Duodenal mucosa (tissue), 2 donors: Measurements from ENCODE around the gene TBC1D12.
"Not testable (repeated sequence)": the region's sequence is repeated elsewhere in the genome, so short reads cannot be mapped to it uniquely, and the experiment has no call there.

Experiments used
- H3K27ac ChIP-seq: one replicate; pipeline ENCODE4 v1.7.0; 2013; ENCODE audit warnings: low read depth, low read length
- H3K27me3 ChIP-seq, 2 donors: one replicate each; pipeline ENCODE4 v1.7.0; 2013; ENCODE audit warnings: low read length in 2 of 2, control low read depth in 1 of 2; ENCODE audit not compliant: insufficient read depth in 2 of 2, control insufficient read depth in 1 of 2
- H3K36me3 ChIP-seq, 2 donors: one replicate each; pipeline ENCODE4 v1.7.0; 2013; ENCODE audit warnings: low read length in 2 of 2, control low read depth in 1 of 2; ENCODE audit not compliant: insufficient read depth in 2 of 2, control insufficient read depth in 1 of 2
- H3K4me1 ChIP-seq, 2 donors: one replicate each; pipeline ENCODE4 v1.7.0; 2013; ENCODE audit warnings: low read length in 2 of 2, control low read depth in 1 of 2; ENCODE audit not compliant: insufficient read depth in 2 of 2, control insufficient read depth in 1 of 2
- H3K4me3 ChIP-seq, 2 donors: one replicate each; pipeline ENCODE4 v1.7.0; 2013; ENCODE audit warnings: low read length in 2 of 2, low read depth in 1 of 2
- H3K9ac ChIP-seq, 2 donors: one replicate each; pipeline ENCODE4 v1.7.0; 2013; ENCODE audit warnings: low read length in 2 of 2, low read depth in 1 of 2
- H3K9me3 ChIP-seq, 2 donors: one replicate each; pipeline ENCODE4 v1.7.0; 2013; ENCODE audit warnings: low read length in 2 of 2, control low read depth in 1 of 2; ENCODE audit not compliant: control insufficient read depth in 1 of 2

TBC1D12 gene

GRCh38 chr10:94524146-94524545, 121.8 kb downstream of the TBC1D12 start:
- Histone ChIP-seq H3K27ac (no peak overlapping the region), H3K9ac (no peak overlapping the region), H3K27me3 (no peaks in the 10 kb centered on the region), H3K36me3 (peaks cover 0 to 4% of the 10 kb centered on the region in 2 donors), H3K4me3 (no peak overlapping the region), H3K9me3 (no peaks in the 10 kb centered on the region), H3K4me1 (no peaks in the 10 kb centered on the region)

GRCh38 chr10:94524711-94525110, 122.4 kb downstream of the TBC1D12 start:
- Histone ChIP-seq H3K4me3 (no peak overlapping the region), H3K36me3 (peaks cover 0 to 4% of the 10 kb centered on the region in 2 donors), H3K9ac (no peak overlapping the region), H3K4me1 (no peaks in the 10 kb centered on the region), H3K27ac (no peak overlapping the region), H3K9me3 (no peaks in the 10 kb centered on the region), H3K27me3 (no peaks in the 10 kb centered on the region)

GRCh38 chr10:94531550-94531949, 129.2 kb downstream of the TBC1D12 start:
- H3K27ac ChIP-seq, H3K4me1 ChIP-seq, H3K9ac ChIP-seq, H3K36me3 ChIP-seq, H3K9me3 ChIP-seq, H3K4me3 ChIP-seq, H3K27me3 ChIP-seq: not testable (repeated sequence)

GRCh38 chr10:94533027-94533426, 130.7 kb downstream of the TBC1D12 start:
- H3K9ac ChIP-seq: no peak overlapping the region
- H3K27ac ChIP-seq: no peak overlapping the region
- no peaks in the 10 kb centered on the region for H3K9me3 ChIP-seq
- peaks cover 6 to 9% of the 10 kb centered on the region in 2 donors for H3K36me3 ChIP-seq
- no peaks in the 10 kb centered on the region for H3K27me3 ChIP-seq
- no peak overlapping the region for H3K4me3 ChIP-seq
- no peaks in the 10 kb centered on the region for H3K4me1 ChIP-seq

GRCh38 chr10:94542282-94542681, 139.9 kb downstream of the TBC1D12 start:
- not testable (repeated sequence) for H3K36me3 ChIP-seq, H3K4me3 ChIP-seq, H3K9me3 ChIP-seq, H3K9ac ChIP-seq, H3K27me3 ChIP-seq, H3K27ac ChIP-seq
- peaks cover 7 to 17% of the 10 kb centered on the region in 2 donors for H3K4me1 ChIP-seq

GRCh38 chr10:94545391-94546048, 143.2 kb downstream of the TBC1D12 start, which contains the start of gene HELLS:
TSS of gene HELLS (plus strand) at chr10:94545788. CDS start at chr10:94545922, 134 bp downstream.
- H3K4me3 ChIP-seq: peak within 1 kb of the TSS; percentile 83 to 94
- H3K36me3 ChIP-seq: no peaks in the 10 kb centered on the region
- peaks cover 7 to 17% of the 10 kb centered on the region in 2 donors for H3K4me1 ChIP-seq
- no peaks in the 10 kb centered on the region for H3K9me3 ChIP-seq
- H3K27ac ChIP-seq: peak within 1 kb of the TSS; percentile 36
- no peaks in the 10 kb centered on the region for H3K27me3 ChIP-seq
- peak within 1 kb of the TSS; percentile 65 to 69 for H3K9ac ChIP-seq

GRCh38 chr10:94546049-94546900, 143.9 kb downstream of the TBC1D12 start:
- H3K27ac ChIP-seq: no peak overlapping the region
- H3K36me3 ChIP-seq: no peaks in the 10 kb centered on the region
- peak overlapping the region; percentile 83 to 94 for H3K4me3 ChIP-seq
- H3K9ac ChIP-seq: peak overlapping the region; percentile 65 to 69
- H3K4me1 ChIP-seq: peaks cover 7 to 17% of the 10 kb centered on the region in 2 donors
- no peaks in the 10 kb centered on the region for H3K9me3 ChIP-seq
- no peaks in the 10 kb centered on the region for H3K27me3 ChIP-seq

GRCh38 chr10:94546901-94547185, 144.5 kb downstream of the TBC1D12 start:
- no peaks in the 10 kb centered on the region for H3K36me3 ChIP-seq
- no peak overlapping the region for H3K9ac ChIP-seq
- peak overlapping the region; percentile 83 to 94 for H3K4me3 ChIP-seq
- H3K9me3 ChIP-seq: no peaks in the 10 kb centered on the region
- peaks cover 7 to 17% of the 10 kb centered on the region in 2 donors for H3K4me1 ChIP-seq
- no peaks in the 10 kb centered on the region for H3K27me3 ChIP-seq
- no peak overlapping the region for H3K27ac ChIP-seq

- H3K4me3 ChIP-seq: no peak overlapping the region
- no peak overlapping the region for H3K9ac ChIP-seq
- no peaks in the 10 kb centered on the region for H3K27me3 ChIP-seq
- no peaks in the 10 kb centered on the region for H3K9me3 ChIP-seq
- H3K36me3 ChIP-seq: no peaks in the 10 kb centered on the region
- H3K27ac ChIP-seq: no peak overlapping the region
- peaks cover 7 to 16% of the 10 kb centered on the region in 2 donors for H3K4me1 ChIP-seq
Measured at GRCh38 chr10:94549221-94549620, 146.9 kb downstream of the TBC1D12 start.

- H3K4me3 ChIP-seq, H3K9ac ChIP-seq, H3K27ac ChIP-seq, H3K9me3 ChIP-seq, H3K4me1 ChIP-seq, H3K27me3 ChIP-seq, H3K36me3 ChIP-seq: not testable (repeated sequence)
Measured at GRCh38 chr10:94567714-94568307, 165.5 kb downstream of the TBC1D12 start.
